HG03135 (cell line): ENCODE data around the gene IRF7.

Experiments
- ATAC-seq: cut with Tn5 transposase; IDR thresholded peaks from one replicate; pipeline ENCODE4 v1.9.1; 2021; ENCODE audit warnings: mild to moderate bottlenecking, moderate library complexity; ENCODE audit not compliant: unreplicated experiment

The IRF7 gene

DNA sequence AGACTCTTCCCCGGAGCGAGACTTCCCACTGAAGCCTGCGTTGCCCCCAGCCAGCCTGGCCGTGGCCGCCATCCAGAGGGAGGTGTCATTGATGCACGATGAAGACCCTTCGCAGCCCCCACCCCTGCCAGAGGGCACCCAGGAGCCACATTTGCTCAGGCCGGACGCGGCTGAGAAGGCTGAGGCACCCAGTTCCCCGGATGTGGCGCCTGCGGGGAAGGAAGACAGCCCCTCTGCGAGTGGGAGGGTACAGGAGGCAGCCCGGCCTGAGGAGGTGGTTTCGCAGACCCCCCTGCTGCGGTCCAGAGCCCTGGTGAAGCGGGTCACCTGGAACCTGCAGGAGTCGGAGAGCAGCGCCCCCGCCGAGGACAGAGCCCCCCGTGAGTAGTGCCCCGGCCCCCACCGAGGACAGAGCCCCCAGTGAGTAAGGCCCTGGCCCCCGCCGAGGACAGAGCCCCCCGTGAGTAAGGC is 6.4 kb downstream of the IRF7 start:
- ATAC-seq = no peak

DNA sequence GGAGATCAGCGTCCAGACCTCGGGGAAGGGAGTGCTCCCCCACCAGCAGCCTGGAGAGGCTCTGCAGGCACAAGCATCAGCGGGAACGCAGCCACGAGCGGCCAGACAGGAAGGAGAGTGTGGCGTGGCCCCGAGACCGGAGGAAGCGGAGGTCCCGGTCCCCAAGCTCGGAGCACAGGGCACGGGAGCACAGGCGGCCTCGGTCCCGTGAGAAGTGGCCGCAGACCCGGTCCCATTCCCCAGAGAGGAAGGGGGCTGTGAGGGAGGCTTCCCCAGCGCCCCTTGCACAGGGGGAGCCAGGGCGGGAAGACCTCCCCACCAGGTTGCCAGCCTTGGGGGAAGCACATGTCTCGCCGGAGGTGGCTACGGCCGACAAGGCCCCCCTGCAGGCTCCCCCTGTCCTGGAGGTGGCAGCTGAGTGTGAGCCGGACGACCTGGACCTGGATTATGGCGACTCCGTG is 6.9 kb downstream of the IRF7 start:
- no peak for ATAC-seq

DNA sequence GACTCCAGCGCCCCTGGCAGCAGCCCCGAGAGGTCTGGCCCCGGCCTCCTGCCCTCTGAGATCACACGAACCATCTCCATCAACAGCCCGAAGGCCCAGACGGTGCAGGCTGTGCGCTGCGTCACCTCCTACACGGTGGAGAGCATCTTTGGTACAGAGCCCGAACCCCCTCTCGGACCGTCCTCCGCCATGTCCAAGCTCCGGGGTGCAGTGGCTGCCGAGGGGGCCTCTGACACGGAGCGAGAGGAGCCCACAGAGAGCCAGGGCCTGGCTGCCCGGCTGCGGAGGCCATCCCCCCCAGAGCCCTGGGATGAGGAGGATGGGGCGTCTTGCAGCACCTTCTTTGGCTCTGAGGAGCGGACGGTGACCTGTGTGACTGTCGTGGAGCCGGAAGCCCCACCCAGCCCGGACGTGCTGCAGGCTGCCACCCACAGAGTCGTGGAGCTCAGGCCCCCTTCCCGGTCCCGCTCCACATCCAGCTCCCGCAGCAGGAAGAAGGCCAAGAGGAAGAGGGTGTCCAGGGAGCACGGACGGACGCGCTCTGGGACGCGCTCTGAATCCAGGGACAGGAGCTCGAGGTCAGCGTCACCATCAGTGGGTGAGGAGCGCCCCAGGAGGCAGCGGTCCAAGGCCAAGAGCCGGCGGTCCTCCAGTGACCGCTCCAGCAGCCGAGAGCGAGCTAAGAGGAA is 7.6 kb downstream of the IRF7 start:
- no peak for ATAC-seq

DNA sequence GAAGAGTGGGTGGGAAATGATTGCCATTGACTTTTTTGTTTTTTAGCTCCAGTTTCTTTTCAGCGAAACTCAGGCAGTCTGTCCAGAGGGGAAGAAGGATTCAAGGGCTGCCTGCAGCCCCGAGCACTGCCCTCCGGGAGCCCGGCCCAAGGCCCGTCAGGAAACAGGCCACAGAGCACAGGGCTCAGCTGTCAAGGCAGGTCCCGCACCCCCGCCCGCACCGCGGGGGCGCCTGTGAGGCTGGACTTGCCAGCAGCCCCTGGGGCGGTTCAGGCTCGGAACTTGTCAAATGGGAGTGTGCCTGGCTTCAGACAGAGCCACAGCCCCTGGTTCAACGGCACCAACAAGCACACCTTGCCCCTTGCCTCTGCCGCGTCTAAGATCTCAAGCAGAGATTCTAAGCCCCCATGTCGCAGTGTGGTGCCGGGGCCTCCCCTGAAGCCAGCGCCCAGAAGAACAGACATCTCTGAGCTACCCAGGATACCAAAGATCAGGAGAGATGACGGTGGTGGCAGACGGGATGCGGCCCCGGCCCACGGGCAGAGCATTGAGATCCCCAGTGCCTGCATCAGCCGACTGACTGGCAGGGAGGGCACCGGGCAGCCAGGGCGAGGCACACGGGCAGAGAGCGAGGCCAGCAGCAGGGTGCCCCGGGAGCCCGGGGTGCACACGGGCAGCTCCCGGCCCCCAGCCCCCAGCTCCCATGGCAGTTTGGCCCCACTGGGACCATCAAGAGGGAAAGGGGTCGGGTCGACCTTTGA is 8.6 kb downstream of the IRF7 start:
- ATAC-seq = no peak

DNA sequence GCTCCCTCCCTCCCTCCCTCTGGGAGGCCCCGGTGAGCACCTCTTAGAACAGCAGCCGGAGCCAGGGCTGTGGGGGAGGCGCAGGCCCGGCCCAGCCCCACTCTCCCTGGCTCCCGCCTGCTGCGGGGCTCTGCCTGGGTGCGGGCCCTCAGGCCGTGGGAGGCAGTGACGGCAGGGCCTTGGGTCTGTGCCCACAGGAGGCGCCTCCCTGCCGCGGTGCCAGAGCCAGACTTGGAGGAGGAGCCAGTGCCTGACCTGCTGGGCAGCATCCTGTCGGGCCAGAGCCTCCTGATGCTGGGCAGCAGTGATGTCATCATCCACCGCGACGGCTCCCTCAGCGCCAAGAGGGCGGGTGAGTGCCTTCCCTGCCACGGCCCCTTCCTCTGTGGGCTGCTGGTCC is 9.5 kb downstream of the IRF7 start:
- no peak for ATAC-seq

DNA sequence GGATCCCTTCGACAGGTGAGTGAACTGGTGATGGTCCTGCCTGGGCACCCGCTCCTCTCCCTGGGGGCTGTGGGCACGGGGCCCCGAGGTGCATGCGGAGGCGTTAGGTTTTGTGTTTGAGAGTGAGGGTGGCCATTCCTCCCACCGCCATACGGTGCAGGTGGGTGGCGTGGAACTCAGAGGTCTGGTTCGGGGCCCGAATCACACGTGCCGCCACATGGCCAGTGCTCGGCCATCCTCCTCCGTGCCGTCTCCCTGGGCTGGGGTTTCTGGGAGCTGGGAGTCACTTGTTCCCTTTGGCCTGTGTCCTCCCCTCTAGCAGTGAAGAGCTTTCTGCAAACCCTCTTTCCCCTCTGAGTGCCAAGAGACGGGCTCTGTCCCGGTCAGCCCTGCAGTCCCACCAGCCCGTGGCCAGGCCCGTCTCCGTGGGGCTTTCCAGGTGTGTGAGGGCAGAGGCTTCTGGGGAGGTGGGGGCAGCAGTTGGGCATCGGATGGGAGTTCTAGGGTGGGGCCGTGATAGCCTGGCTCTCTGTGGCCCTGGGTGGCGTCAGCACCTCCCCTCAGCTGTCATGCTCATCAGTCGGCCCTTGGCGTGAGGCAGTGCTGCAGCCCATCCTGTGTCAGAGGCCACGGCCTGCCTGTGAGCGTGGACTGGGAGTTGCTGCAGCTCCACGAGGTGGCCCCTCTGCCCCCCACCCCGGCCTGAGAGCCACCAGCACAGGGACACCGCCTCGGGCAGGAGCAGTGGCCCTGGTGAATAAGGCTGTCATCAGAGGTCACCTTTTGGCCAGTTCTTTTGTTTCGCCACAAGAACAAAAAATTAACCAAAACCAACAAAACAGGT is 10.2 kb downstream of the IRF7 start:
- no peak for ATAC-seq

DNA sequence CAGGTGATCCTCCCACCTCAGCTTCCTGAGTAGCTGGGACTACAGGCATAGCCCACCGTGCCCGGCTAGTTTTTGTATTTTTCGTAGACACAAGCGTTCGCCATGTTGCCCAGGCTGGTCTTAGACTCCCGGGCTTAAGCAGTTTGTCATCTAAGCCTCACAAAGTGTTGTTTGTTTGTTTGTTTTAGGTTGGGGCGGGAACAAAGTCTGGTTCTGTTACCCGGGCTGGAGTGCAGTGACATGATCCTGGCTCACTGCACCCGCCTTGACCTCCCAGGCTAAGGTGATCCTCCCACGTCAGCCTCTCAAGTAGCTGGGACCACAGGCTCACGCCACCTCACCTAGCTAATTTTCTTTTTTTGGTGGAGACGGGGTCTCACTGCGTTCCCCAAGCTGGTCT is 12.6 kb downstream of the IRF7 start:
- no peak for ATAC-seq

DNA sequence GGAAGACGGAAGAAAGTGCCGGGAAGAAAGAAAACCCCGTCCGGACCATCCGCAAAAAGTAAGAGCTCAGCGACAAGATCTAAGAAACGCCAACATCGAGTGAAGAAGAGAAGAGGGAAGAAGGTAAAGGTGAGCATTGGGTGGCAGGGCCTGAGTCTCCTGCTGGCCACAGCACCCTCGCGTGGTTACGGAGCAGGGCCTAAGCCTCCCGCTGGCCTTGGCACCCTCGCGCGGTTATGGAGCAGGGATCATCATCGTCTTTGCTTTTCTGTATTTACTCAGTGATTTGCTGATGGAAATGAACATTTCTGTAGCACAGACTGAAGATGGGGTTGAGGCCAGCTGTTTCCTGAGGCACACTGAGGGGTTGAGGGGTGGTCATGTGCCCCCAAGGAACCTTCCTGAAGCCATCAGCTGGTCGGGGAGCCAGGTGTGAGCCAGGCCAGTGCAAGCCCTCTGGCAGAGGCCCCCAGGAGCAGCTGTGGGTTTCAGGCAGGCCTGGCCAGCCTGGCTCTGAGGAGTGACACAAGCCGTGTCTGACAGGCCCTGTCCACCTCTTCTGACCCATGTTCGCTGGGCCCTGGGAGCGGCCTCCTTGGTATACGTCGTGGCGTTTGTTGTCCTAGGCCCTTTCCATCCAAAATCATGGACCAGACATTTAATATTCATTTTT is 14.0 kb downstream of the IRF7 start:
- no peak for ATAC-seq

DNA sequence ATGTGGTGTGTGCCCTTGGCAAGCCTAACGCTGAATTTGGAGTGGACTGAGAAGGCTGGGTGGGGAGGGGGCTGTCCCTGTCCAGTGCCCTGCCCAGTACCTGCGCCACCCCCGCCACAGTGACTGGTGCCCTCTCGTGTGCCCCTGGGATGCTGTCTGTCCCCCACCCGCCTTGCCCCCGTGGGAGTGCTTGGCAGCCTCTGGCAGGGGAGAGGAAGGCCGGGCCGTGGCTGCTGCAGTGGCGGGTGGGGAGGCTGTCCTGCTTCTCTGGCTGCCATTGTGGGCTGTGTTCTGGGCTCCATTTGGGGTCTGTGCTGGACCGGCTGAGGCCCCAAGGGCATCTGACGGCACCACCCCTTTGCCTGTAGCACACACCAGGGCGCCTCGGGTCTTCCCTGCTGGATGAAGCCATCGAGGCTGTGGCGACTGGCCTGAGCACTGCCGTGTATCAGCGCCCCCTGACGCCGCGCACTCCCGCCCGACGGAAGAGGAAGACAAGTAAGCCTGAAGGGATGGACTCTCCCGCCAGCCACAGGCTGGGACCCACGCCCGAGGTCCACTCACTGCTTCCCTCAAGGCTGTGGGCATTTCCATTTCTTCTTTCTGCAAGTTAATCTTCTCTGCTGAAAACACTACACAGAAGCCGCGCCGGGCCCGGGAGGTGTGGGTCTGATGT is 17.6 kb downstream of the IRF7 start:
- no peak for ATAC-seq

DNA sequence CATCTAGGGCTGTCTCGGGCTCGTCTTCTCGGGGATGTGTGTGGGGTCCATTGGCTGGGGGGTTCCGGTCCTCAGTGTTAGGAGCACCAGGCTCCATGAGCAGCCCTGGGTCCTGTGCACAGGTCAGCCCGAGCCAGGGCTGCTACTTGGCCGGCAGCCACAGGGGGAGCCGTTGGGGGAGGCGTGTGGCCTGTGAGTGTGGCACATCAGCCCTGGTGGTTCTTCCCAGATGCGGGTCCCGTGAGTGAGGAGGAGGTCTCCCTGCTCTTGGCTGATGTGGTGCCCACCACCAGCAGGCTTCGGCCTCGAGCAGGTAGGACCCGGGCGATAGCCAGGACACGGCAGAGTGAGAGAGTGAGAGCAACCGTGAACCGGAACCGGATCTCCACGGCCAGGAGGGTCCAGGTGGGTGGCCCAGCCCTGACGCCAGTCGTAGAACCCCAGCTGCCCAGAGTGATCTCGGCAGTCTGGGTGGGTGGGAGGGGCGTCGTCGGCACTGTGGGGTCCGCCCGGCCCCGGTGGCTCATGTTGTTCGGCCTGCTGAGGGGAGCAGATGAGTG is 18.5 kb downstream of the IRF7 start:
- no peak for ATAC-seq

DNA sequence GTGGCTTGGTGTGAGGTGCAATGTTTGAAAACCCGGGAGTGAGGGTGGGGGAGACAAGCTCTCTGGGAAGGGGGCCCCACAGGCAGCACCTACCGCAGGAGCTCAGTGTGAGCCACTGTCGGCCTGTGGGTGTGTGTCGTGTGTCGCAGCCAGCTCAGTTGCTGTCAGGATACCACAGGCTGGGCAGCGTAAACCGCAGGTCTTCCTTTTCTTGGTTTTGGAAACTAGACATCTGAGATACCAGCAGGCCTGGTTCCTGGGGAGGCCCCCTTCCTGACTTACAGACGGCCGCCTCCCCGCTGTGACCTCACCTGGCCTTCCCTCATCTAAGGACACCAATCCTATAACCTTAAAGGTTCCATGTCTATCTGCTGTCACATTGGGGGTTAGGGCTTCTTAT is 19.4 kb downstream of the IRF7 start:
- ATAC-seq = no peak

DNA sequence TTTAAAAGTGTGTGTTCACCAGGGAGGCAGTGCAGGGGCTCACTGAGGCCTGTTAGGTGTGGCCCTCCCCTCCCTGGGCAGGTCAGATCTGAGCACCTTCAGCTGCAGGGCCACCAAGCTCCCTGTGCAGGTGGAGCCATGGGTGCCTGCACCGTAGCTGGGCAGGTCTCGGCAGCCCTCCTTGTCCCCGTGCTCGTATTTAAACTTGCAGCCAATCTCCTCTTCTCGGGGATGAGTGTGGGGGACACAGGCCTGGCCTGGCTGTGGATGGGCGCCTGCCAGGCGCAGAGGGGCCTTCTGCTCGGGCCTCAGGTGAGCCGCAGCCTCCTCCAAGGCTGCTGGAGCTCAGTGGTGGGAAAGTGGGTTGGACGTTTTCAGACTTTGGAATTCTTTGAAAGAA is 20.4 kb downstream of the IRF7 start:
- no peak for ATAC-seq

DNA sequence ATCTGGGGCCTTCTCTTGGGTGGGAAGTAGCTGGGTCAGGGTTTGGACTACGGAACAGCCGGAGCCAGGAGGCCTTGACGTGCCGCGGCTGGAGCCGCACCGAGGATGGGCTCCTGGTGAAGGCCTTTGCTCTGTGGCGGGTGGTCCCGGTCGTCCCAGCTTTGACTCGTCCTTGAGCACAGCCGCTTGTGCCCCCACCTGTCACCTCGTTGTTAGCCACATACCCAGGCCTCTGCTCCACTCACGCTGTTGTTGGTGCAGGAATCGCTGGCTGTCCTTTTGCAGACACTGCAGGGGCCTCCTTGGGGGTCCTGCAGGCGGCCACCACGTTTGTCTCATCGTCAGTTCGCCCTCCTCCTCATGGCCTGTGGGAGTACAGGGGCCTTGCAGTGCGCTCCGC is 22.4 kb downstream of the IRF7 start:
- no peak for ATAC-seq

DNA sequence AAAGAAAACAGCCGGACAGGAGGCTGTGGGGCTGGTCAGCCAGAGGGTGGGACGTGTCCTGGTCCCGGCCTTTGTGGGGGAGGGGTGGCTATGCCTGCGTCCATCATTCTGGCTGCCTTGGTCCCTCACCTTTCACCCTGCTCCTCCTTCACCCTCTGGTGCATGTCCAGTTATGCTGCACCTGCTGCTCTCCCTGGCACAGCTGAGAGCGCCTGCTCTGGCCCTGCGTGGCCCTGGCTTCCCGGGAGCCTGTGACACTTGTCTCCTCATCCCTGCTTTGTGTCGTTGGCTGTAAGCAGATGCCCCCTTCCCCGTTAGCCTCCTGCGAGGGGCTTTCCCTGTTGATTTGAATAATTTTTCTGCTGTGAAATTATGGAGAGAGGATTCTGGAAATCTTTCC is 22.8 kb downstream of the IRF7 start:
- ATAC-seq = no peak

DNA sequence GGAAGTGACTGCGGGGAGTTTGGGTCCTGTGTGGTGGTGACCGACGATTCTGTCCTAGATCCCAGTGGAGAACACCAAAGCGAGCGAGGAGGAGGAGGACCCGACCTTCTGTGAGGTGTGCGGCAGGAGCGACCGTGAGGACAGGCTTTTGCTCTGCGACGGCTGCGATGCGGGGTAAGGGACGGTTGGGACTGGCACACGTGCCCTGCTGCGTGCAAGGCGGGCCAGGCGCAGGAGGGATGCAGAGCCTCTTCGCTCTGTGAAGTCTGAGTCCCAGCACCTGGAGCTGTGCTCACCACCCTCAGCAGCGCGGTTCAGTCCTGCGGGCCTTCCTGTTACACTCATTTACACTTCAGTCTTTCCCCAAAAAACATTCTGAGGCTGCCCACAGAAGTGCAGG is 23.2 kb downstream of the IRF7 start:
- no peak for ATAC-seq

DNA sequence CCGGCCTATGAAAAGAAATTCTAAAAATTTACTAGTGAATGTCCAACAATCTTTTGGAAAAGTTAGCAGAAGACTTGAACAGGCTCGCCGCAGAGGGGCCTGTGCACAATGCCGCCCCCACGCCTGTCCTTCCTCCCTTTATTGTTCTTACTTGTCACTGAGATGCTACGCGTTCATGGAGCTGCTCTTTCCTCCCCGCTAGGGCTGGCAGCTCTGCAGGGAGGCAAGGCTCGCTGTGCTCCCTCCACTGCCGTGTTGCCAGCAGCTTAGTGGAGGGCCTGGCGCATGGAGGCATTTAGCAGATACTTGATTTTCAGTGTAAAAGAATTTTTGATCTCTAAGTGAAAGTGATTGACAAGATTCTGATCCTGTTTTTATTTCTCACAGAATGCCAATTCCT is 24.8 kb downstream of the IRF7 start:
- no peak for ATAC-seq

DNA sequence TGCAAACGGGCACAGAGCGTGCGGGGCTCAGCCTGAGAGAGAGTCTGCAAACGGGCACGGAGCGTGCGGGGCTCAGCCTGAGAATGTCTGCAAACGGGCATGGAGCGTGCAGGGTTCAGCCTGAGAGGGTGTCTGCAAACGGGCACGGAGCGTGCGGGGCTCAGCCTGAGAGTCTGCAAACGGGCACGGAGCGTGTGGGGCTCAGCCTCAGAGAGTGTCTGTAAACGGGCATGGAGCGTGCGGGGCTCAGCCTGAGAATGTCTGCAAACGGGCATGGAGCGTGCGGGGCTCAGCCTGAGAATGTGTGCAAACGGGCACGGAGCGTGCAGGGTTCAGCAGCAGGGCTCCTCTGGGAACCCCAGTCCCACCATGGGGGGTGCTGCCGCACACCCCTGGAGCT is 26.0 kb downstream of the IRF7 start:
- no peak for ATAC-seq

DNA sequence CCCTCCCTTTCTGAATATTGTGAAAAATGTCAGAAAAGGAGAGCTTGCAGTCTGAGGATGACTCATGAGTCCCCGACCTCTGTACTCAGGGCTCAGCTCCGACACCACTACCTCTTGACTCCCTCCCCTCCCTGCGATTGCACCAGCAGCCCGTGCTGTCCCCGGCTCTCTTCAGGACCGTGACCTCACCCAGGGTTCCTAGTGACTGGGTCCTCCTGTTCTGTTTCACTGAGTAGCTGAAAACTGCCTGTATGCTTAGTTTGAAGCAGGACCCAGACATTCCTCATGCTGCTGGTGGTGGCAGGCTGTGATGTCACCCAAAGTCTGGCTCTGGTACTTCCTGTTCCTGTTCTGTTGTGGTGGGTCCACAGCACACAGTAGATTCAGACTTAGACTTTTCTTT is 27.8 kb downstream of the IRF7 start:
- ATAC-seq = no peak

DNA sequence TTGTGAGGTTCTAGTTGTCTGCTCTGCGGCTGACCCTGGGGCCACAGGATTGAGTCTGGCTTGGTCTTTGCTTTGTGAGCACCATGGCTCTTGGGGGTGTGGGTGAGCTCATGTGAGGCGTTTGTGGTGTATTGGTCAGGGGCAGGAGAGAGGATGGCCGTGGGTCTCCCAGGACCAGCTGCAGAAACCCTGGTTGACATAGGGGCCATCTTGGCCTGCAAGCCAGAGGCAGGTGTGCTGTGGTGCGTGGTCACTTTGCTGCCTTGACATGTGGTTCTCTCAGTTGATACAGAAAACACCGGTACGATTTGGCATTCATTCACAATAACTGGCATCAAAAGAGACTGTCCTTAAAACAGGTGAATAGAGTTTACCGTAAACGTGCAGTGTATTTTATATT is 28.2 kb downstream of the IRF7 start:
- no peak for ATAC-seq
